ENCODE results near the gene UTS2B. TPM values are rescaled to one million over a fixed set of nuclear protein-coding genes. Genes with fewer than 3 reads are reported as not detected.

Gene UTS2B
- 1 to 10 TPM in 2 of 4 donors, under 1 TPM in 1, not detected in 1; 0.27 to 3.4 (median 2.2) TPM for total RNA-seq

GRCh38 chr3:191329654-191330529 is at the start of gene UTS2B:
Gene UTS2B (minus strand): TSS chr3:191330526. CDS start chr3:191282189, 48,337 bp downstream.
- no peaks in the 10 kb centered on the region for H3K9me3 ChIP-seq
- H3K36me3 ChIP-seq, result no peaks in the 10 kb centered on the region
- no peak for TF ChIP-seq POLR2AphosphoS5 (IDR thresholded peaks at IDR 0.05)
- TF ChIP-seq CTCF (IDR thresholded peaks at IDR 0.05), result no peak
- TF ChIP-seq EP300 (IDR thresholded peaks at IDR 0.05; ENCODE audit: low read depth), result no peak
- TF ChIP-seq POLR2A (IDR thresholded peaks at IDR 0.05), result no peak
- H3K27ac ChIP-seq, result peak within 1 kb of the TSS; percentile 92 to 98 (median 96)
- peaks cover 0 to 43% (median 25%) of the 10 kb centered on the region in 4 donors for H3K4me1 ChIP-seq
- intact Hi-C loops (cut with DNase I; ENCODE audit: low total_unique reads) (no loop called here), in situ Hi-C loops (cut with MboI; ENCODE audit: low pct_ligation_motif_present in 1 of 4, low pct_unique_long_range_greater_than_20kb in 1 of 4, low sequenced_read_pairs in 3 of 4) (no loop called here)
- H3K27me3 ChIP-seq, result no peaks in the 10 kb centered on the region
- H3K4me3 ChIP-seq, result peak within 1 kb of the TSS; percentile 46 to 98 (median 86)
- WGBS, 2 donors (ENCODE audit: low coverage in 1 of 2), result 5 to 14% methylated on average over 7 to 22 of the region's 37 CpGs
- peak; percentile 69 for DNase-seq

GRCh38 chr3:191380001-191380400 is 49.7 kb upstream of the UTS2B start:
- Histone ChIP-seq H3K4me1 (peaks cover 10 to 26% (median 11%) of the 10 kb centered on the region in 4 donors), H3K36me3 (peaks cover 0 to 33% (median 12%) of the 10 kb centered on the region in 4 donors), H3K4me3 (no peak overlapping the region), H3K27me3 (no peaks in the 10 kb centered on the region), H3K9me3 (no peaks in the 10 kb centered on the region), H3K27ac (no peak overlapping the region)
- no peak for DNase-seq
- intact Hi-C loops (cut with DNase I; ENCODE audit: low total_unique reads) (no loop called here), in situ Hi-C loops (cut with MboI; ENCODE audit: low pct_ligation_motif_present in 1 of 4, low pct_unique_long_range_greater_than_20kb in 1 of 4, low sequenced_read_pairs in 3 of 4) (no loop called here)
- 86 to 87% methylated on average over 2 of the region's 2 CpGs for WGBS, 2 donors (ENCODE audit: low coverage in 1 of 2)
- TF ChIP-seq POLR2AphosphoS5 (IDR thresholded peaks at IDR 0.05) (no peak), POLR2A (IDR thresholded peaks at IDR 0.05) (no peak), CTCF (IDR thresholded peaks at IDR 0.05) (no peak), EP300 (IDR thresholded peaks at IDR 0.05; ENCODE audit: low read depth) (no peak)

GRCh38 chr3:191379446-191379845 is 49.1 kb upstream of the UTS2B start:
- DNase-seq, result no peak
- Histone ChIP-seq H3K27me3 (no peaks in the 10 kb centered on the region), H3K36me3 (peaks cover 0 to 33% (median 12%) of the 10 kb centered on the region in 4 donors), H3K4me1 (peaks cover 10 to 26% (median 11%) of the 10 kb centered on the region in 4 donors), H3K27ac (no peak overlapping the region), H3K9me3 (no peaks in the 10 kb centered on the region), H3K4me3 (no peak overlapping the region)
- intact Hi-C loops (cut with DNase I; ENCODE audit: low total_unique reads) (no loop called here), in situ Hi-C loops (cut with MboI; ENCODE audit: low pct_ligation_motif_present in 1 of 4, low pct_unique_long_range_greater_than_20kb in 1 of 4, low sequenced_read_pairs in 3 of 4) (no loop called here)
- TF ChIP-seq CTCF (IDR thresholded peaks at IDR 0.05) (no peak), POLR2AphosphoS5 (IDR thresholded peaks at IDR 0.05) (no peak), EP300 (IDR thresholded peaks at IDR 0.05; ENCODE audit: low read depth) (no peak), POLR2A (IDR thresholded peaks at IDR 0.05) (no peak)
- WGBS, 2 donors (ENCODE audit: low coverage in 1 of 2), result 82% methylated on average over 2 of the region's 2 CpGs; no CpG with 5 or more reads in 1 of the 2 donors

GRCh38 chr3:191378142-191378812 is 48.0 kb upstream of the UTS2B start:
- Histone ChIP-seq H3K27ac (no peak overlapping the region), H3K4me3 (no peak overlapping the region), H3K27me3 (no peaks in the 10 kb centered on the region), H3K9me3 (no peaks in the 10 kb centered on the region), H3K4me1 (peaks cover 10 to 26% (median 11%) of the 10 kb centered on the region in 4 donors), H3K36me3 (peaks cover 0 to 31% (median 12%) of the 10 kb centered on the region in 4 donors)
- DNase-seq, result no peak
- intact Hi-C loops (cut with DNase I; ENCODE audit: low total_unique reads) (no loop called here), in situ Hi-C loops (cut with MboI; ENCODE audit: low pct_ligation_motif_present in 1 of 4, low pct_unique_long_range_greater_than_20kb in 1 of 4, low sequenced_read_pairs in 3 of 4) (no loop called here)
- TF ChIP-seq EP300 (IDR thresholded peaks at IDR 0.05; ENCODE audit: low read depth) (no peak), CTCF (IDR thresholded peaks at IDR 0.05) (no peak), POLR2AphosphoS5 (IDR thresholded peaks at IDR 0.05) (no peak), POLR2A (IDR thresholded peaks at IDR 0.05) (no peak)

Data from transverse colon (tissue), 4 donors.